ENCODE data around the gene TNFRSF25. TPM values are rescaled to one million over a fixed set of nuclear protein-coding genes. Genes with fewer than 3 reads are reported as not detected.

Gene TNFRSF25
- total and polyA plus RNA-seq, 2 donors (not counting 3 experiments of a cell fraction or from before 2014, with no cell fraction given), result 33.9 to 38.8 TPM

DNA sequence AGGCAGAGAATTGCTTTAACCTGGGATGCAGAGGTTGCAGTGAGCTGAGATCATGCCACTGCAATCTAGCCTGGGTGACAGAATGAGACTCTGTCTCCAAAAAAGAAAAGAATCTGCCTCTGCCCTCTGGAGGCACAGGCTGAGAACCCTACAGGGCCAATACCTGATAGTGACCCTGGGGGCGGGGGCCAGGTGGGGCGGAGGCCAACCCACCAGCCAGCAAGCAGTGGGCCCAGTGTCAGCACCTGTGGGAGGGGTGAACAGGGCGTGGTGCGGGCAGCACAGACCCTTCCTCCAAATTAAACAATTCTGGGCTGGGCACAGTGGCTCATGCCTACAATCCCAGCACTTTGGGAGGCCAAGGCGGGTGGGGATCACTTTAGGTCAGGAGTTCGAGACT, 44.5 kb upstream of the TNFRSF25 start:
- Histone ChIP-seq H3K27me3 (ENCODE audit: control insufficient read depth in 2 of 2, insufficient read depth in 2 of 2, low read length in 2 of 2) (no peaks in the 10 kb centered on the region), H3K4me2 (ENCODE audit: insufficient read depth, low read length) (no peak overlapping the region), H3K36me3 (ENCODE audit: control insufficient read depth in 2 of 2, extremely low read depth in 1 of 2, insufficient read depth in 2 of 2, low read length in 2 of 2) (no peaks in the 10 kb centered on the region), H3K4me1 (ENCODE audit: control insufficient read depth, extremely low read depth, insufficient read depth, low read length) (no peaks in the 10 kb centered on the region), H3K4me3 (replicated peaks in 1 of 3; ENCODE audit: insufficient read depth in 1 of 3, low read depth in 1 of 3, low read length in 3 of 3) (no peak overlapping the region), H3K79me2 (ENCODE audit: control insufficient read depth, insufficient read depth, low read length) (no peaks in the 10 kb centered on the region), H3K9ac (replicated peaks; ENCODE audit: extremely low read depth, insufficient read depth, low read length) (no peak overlapping the region), H3K27ac (ENCODE audit: insufficient read depth, low read depth, low read length) (no peak overlapping the region), H3K9me3 (replicated peaks; ENCODE audit: control insufficient read depth, insufficient read depth, low read length) (no peaks in the 10 kb centered on the region), H4K20me1 (replicated peaks; ENCODE audit: control insufficient read depth, extremely low read depth, insufficient read depth, low read length) (no peaks in the 10 kb centered on the region), H2AFZ (ENCODE audit: low read depth, low read length) (no peak overlapping the region), H3K9me1 (replicated peaks; ENCODE audit: control insufficient read depth, extremely low read depth, insufficient read depth, low read length) (no peaks in the 10 kb centered on the region)
- FAIRE-seq (no peak), DNase-seq (ENCODE audit: low read depth, low spot score) (no peak)
- ChIA-PET POLR2A (no interaction called here), CTCF (interaction anchor here (1.2 kb wide), 1 partner anchor 20 kb away, joined by 4 read pairs; no protein-coding TSS in a partner anchor)
- no TSS peak for BruUV-seq (replicated peaks)
- dilution Hi-C loops (cut with MboI; ENCODE audit: extremely low pct_ligation_motif_present, low sequenced_read_pairs), result no loop called here
- intact Hi-C loops (cut with micrococcal nuclease), result no loop called here
- no peak for TF ChIP-seq POLR2A (IDR thresholded peaks at IDR 0.05; ENCODE audit: low read depth, low read length)
- TF ChIP-seq JUN (IDR thresholded peaks at IDR 0.05; ENCODE audit: borderline replicate concordance, insufficient read depth, insufficient read length, low read depth), result no peak
- TF ChIP-seq EZH2 (IDR thresholded peaks at IDR 0.05; ENCODE audit: borderline replicate concordance, low read depth, low read length, severe bottlenecking), result no peak
- TF ChIP-seq, protein P1, sequence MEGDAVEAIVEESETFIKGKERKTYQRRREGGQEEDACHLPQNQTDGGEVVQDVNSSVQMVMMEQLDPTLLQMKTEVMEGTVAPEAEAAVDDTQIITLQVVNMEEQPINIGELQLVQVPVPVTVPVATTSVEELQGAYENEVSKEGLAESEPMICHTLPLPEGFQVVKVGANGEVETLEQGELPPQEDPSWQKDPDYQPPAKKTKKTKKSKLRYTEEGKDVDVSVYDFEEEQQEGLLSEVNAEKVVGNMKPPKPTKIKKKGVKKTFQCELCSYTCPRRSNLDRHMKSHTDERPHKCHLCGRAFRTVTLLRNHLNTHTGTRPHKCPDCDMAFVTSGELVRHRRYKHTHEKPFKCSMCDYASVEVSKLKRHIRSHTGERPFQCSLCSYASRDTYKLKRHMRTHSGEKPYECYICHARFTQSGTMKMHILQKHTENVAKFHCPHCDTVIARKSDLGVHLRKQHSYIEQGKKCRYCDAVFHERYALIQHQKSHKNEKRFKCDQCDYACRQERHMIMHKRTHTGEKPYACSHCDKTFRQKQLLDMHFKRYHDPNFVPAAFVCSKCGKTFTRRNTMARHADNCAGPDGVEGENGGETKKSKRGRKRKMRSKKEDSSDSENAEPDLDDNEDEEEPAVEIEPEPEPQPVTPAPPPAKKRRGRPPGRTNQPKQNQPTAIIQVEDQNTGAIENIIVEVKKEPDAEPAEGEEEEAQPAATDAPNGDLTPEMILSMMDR (IDR thresholded peaks at IDR 0.05; ENCODE audit: extremely low read depth in 1 of 2, insufficient read depth in 1 of 2, low read depth in 1 of 2, low read length in 2 of 2), result no peak
- TF ChIP-seq POLR2AphosphoS5 (IDR thresholded peaks at IDR 0.05; ENCODE audit: insufficient read depth, low read depth, low read length), result no peak
- TF ChIP-seq FOS (IDR thresholded peaks at IDR 0.05; ENCODE audit: borderline replicate concordance, insufficient read depth, low read length), result no peak
- no peak for TF ChIP-seq MYC (IDR thresholded peaks at IDR 0.05; ENCODE audit: low read depth, low read length)
- no peak for TF ChIP-seq MAX (IDR thresholded peaks at IDR 0.05; ENCODE audit: insufficient read depth, insufficient read length)
- TF ChIP-seq GATA2 (IDR thresholded peaks at IDR 0.05; ENCODE audit: insufficient read depth, insufficient read length, low read depth, low read length), result no peak
